Heart right ventricle (tissue), 16 donors: ENCODE data around the gene ARRB1. TPM values are rescaled to one million over a fixed set of nuclear protein-coding genes. Genes with fewer than 3 reads are reported as not detected.
A peak's percentile ranks its signal among the peaks of the same experiment; 100 is the strongest.

Source experiments
- ATAC-seq, 8 donors: fragments of 200-7000 bp; cut with Tn5 transposase; one replicate each; pipeline ENCODE4 v1.9.1; 2020; ENCODE audit warnings: mild to moderate bottlenecking in 8 of 8, moderate library complexity in 8 of 8, moderate number of reproducible peaks in 1 of 8
- DNase-seq, 2 donors: peaks; one replicate each; pipeline ENCODE4 v3.0.0-alpha.2; 2020
- H3K27ac ChIP-seq, 10 donors: fragments of 200-600 bp; sonication (generic) in 2 of 10; one replicate each; pipeline versions ENCODE4 v1.5.0 to v1.8.0; 2020 to 2022; ENCODE audit warnings: mild to moderate bottlenecking in 3 of 10
- H3K27me3 ChIP-seq, 7 donors: fragments of 200-600 bp; one replicate each; pipeline ENCODE4 v1.8.0; 2021 to 2022; ENCODE audit warnings: mild to moderate bottlenecking in 2 of 7
- H3K36me3 ChIP-seq, 9 donors: fragments of 200-600 bp; sonication (generic) in 1 of 9; one replicate each; pipeline versions ENCODE4 v1.5.0 to v1.8.0; 2020 to 2022; ENCODE audit warnings: mild to moderate bottlenecking in 2 of 9
- H3K4me1 ChIP-seq, 9 donors: fragments of 200-600 bp; sonication (generic) in 1 of 9; one replicate each; pipeline versions ENCODE4 v1.5.0 to v1.8.0; 2020 to 2022; ENCODE audit warnings: mild to moderate bottlenecking in 4 of 9
- H3K4me3 ChIP-seq, 10 donors: fragments of 200-600 bp; sonication (generic) in 2 of 10; one replicate each; pipeline versions ENCODE4 v1.5.0 to v1.8.0; 2020 to 2022; ENCODE audit warnings: mild to moderate bottlenecking in 7 of 10, moderate library complexity in 2 of 10
- H3K9me3 ChIP-seq, 11 donors: fragments of 200-600 bp in 10 of 11; sonication (generic) in 2 of 11; one replicate each; pipeline versions ENCODE4 v1.5.0 to v1.8.0; 2013 to 2022; ENCODE audit warnings: mild to moderate bottlenecking in 2 of 11, control low read depth in 1 of 11, moderate library complexity in 1 of 11
- CTCF ChIP-seq, 9 donors: fragments of 200-600 bp; sonication (generic) in 2 of 9; IDR thresholded peaks; one replicate each; pipeline versions ENCODE4 v1.5.0 to v1.8.0; 2021 to 2022; ENCODE audit warnings: antibody characterized with exemption in 9 of 9, mild to moderate bottlenecking in 5 of 9, moderate library complexity in 1 of 9
- WGBS, 2 donors: extraction: QIAGEN DNeasy Blood & Tissue Kit; methylation state at CpG; one replicate each; pipeline ENCODE4 v1.1.7; 2013; ENCODE audit warnings: inconsistent platforms in 1 of 2; 5-methylcytosine and 5-hydroxymethylcytosine counted together
- intact Hi-C, 10 donors: fragments of 100-400 bp; cut with DNase I; formaldehyde crosslinking; loops; one replicate each; pipeline versions ENCODE4 v1.11.1 to v1.14.2; 2022
- polyA plus RNA-seq, 2 donors: library from polyadenylated mRNA; stranded (reverse); fragments of 200-250 nt; gene quantifications; one replicate each; pipeline ENCODE4 v1.2.3, GENCODE V29; 2013
- total RNA-seq, 10 donors: library from RNA; stranded (reverse); fragmentation: NEBNext Ultra II Directional in 3 of 10; extraction: Animal tissue kit (Norgen Biotek cat#: 25700) in 3 of 10; gene quantifications; one replicate each; pipeline versions ENCODE4 v1.2.1 to v1.2.4, GENCODE V29; 2021 to 2023
- donor health status: Arrhythmogenic right ventricular cardiomyopathy.
- donor health status: ischemic (EF 13 %, LVEDD 7.1; RV severe dilation, severe dysfunction).
- donor health status: healthy with polysubstance abuse.
- donor health status: DM: no; HTN: yes; CAD: no.
- donor health status: DM: no; HTN: no; CAD: no.
- donor health status: ischemic (EF 25% LVEDD 6.9; RV normal size, moderate dysfunction).
- donor health status: ischemic (EF 25% LVEDD 5.7; RV mildly dilated, moderate dysfunction).
- donor health status: healthy.
- donor health status: DM: yes; HTN: yes; CAD: no.
- donor health status: Ischemic cardiomyopathy.
- donor health status: ischemic (EF 35%, LVEDD 5.7; RV mildly dilated, moderate dysfunction).
- donor health status: nonischemic (EF 11% LVEDD 7.7; RV severe dilation, severe dysfunction).
- donor health status: DM: yes; HTN: yes; CAD: no.
- donor health status: PGD.
- donor health status: ischemic (EF 29% LVEDD 5.4; RV normal size, mild dysfunction).
- donor health status: nonischemic (EF 23%, LVEDD 6.1; RV moderate dilation, normal function).

Gene ARRB1
- total and polyA plus RNA-seq, 12 donors: 8.1 to 33.9 (median 19.9) TPM

- Histone ChIP-seq H3K4me3 (no peak overlapping the region), H3K27me3 (no peaks in the 10 kb centered on the region), H3K4me1 (peaks cover 40 to 100% (median 90%) of the 10 kb centered on the region in 9 donors), H3K36me3 (peaks cover 0 to 11% (median 0%) of the 10 kb centered on the region in 9 donors), H3K9me3 (no peaks in the 10 kb centered on the region), H3K27ac (peak overlapping the region in 4 of 10 donors; percentile 23 to 95 (median 38))
- WGBS, 2 donors: 78 to 81% methylated on average over 8 of the region's 8 CpGs
- DNase-seq: no peak
- intact Hi-C loops: loop anchor here in 1 of 10 donors (5.0 kb wide), 1 partner anchor 33 kb away; no protein-coding TSS in a partner anchor
- no peak for TF ChIP-seq CTCF (IDR thresholded peaks at IDR 0.05)
- ATAC-seq: no peak
These were observed 5.9 kb downstream of the ARRB1 start for GRCh38 chr11:75345455-75346160.

GRCh38 chr11:75344761-75345454 is 6.6 kb downstream of the ARRB1 start:
- 75 to 88% methylated on average over 11 of the region's 11 CpGs for WGBS, 2 donors
- intact Hi-C loops: loop anchor here in 1 of 10 donors (5.0 kb wide), 1 partner anchor 33 kb away; no protein-coding TSS in a partner anchor
- peak overlapping the region in 5 of 10 donors; percentile 27 to 84 (median 56) for H3K27ac ChIP-seq
- H3K9me3 ChIP-seq: no peaks in the 10 kb centered on the region
- H3K36me3 ChIP-seq: peaks cover 0 to 11% (median 0%) of the 10 kb centered on the region in 9 donors
- no peak for TF ChIP-seq CTCF (IDR thresholded peaks at IDR 0.05)
- DNase-seq (no peak), ATAC-seq (no peak)
- H3K27me3 ChIP-seq: no peaks in the 10 kb centered on the region
- no peak overlapping the region for H3K4me3 ChIP-seq
- H3K4me1 ChIP-seq: peaks cover 39 to 100% (median 90%) of the 10 kb centered on the region in 9 donors

GRCh38 chr11:75344186-75344585 is 7.3 kb downstream of the ARRB1 start:
- peaks cover 0 to 8% (median 0%) of the 10 kb centered on the region in 9 donors for H3K36me3 ChIP-seq
- H3K4me1 ChIP-seq: peaks cover 43 to 100% (median 90%) of the 10 kb centered on the region in 9 donors

More at GRCh38 chr11:75344186-75344585, 7.3 kb downstream of the ARRB1 start:
- H3K4me3 ChIP-seq: no peak overlapping the region
- H3K27me3 ChIP-seq: no peaks in the 10 kb centered on the region
- no peaks in the 10 kb centered on the region for H3K9me3 ChIP-seq
- DNase-seq (no peak), ATAC-seq (no peak)
- intact Hi-C loops: no loop called here
- TF ChIP-seq CTCF (IDR thresholded peaks at IDR 0.05): no peak
- peak overlapping the region in 8 of 10 donors; percentile 28 to 84 (median 54) for H3K27ac ChIP-seq
- 88 to 90% methylated on average over 3 of the region's 3 CpGs for WGBS, 2 donors
